ENCODE results near the gene KDM6A. TPM values are rescaled to one million over a fixed set of nuclear protein-coding genes. Genes with fewer than 3 reads are reported as not detected.
"Not testable (repeated sequence)": the region's sequence is repeated elsewhere in the genome, so short reads cannot be mapped to it uniquely, and the experiment has no call there.

The KDM6A gene
- total RNA-seq, 1 donor from 2014 or later, result 38.4 TPM

GRCh38 chrX:44937606-44938005, 64.6 kb downstream of the KDM6A start:
- Mint-ChIP-seq H3K27me3 (ENCODE audit: unreplicated experiment) (peaks cover 9% of the 10 kb centered on the region), H3K4me3 (ENCODE audit: unreplicated experiment) (no peak overlapping the region), H3K27ac (ENCODE audit: unreplicated experiment) (no peak overlapping the region), H3K4me1 (ENCODE audit: unreplicated experiment) (no peaks in the 10 kb centered on the region), H3K36me3 (ENCODE audit: low read depth, unreplicated experiment) (no peaks in the 10 kb centered on the region), H3K9me3 (ENCODE audit: unreplicated experiment) (no peaks in the 10 kb centered on the region)
- DNase-seq (ENCODE audit: low spot score), result no peak
- TF ChIP-seq, protein P1, sequence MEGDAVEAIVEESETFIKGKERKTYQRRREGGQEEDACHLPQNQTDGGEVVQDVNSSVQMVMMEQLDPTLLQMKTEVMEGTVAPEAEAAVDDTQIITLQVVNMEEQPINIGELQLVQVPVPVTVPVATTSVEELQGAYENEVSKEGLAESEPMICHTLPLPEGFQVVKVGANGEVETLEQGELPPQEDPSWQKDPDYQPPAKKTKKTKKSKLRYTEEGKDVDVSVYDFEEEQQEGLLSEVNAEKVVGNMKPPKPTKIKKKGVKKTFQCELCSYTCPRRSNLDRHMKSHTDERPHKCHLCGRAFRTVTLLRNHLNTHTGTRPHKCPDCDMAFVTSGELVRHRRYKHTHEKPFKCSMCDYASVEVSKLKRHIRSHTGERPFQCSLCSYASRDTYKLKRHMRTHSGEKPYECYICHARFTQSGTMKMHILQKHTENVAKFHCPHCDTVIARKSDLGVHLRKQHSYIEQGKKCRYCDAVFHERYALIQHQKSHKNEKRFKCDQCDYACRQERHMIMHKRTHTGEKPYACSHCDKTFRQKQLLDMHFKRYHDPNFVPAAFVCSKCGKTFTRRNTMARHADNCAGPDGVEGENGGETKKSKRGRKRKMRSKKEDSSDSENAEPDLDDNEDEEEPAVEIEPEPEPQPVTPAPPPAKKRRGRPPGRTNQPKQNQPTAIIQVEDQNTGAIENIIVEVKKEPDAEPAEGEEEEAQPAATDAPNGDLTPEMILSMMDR (IDR thresholded peaks at IDR 0.05; ENCODE audit: unreplicated experiment), result no peak

GRCh38 chrX:44938111-44938510, 65.1 kb downstream of the KDM6A start:
- Mint-ChIP-seq H3K27ac (ENCODE audit: unreplicated experiment) (no peak overlapping the region), H3K4me3 (ENCODE audit: unreplicated experiment) (no peak overlapping the region), H3K27me3 (ENCODE audit: unreplicated experiment) (peaks cover 9% of the 10 kb centered on the region), H3K36me3 (ENCODE audit: low read depth, unreplicated experiment) (no peaks in the 10 kb centered on the region), H3K4me1 (ENCODE audit: unreplicated experiment) (no peaks in the 10 kb centered on the region), H3K9me3 (ENCODE audit: unreplicated experiment) (no peaks in the 10 kb centered on the region)
- TF ChIP-seq, protein P1 (IDR thresholded peaks at IDR 0.05; ENCODE audit: unreplicated experiment), result no peak
- no peak for DNase-seq (ENCODE audit: low spot score)

- not testable (repeated sequence) for H3K4me1 Mint-ChIP-seq (ENCODE audit: unreplicated experiment); H3K27ac Mint-ChIP-seq (ENCODE audit: unreplicated experiment); H3K4me3 Mint-ChIP-seq (ENCODE audit: unreplicated experiment); H3K27me3 Mint-ChIP-seq (ENCODE audit: unreplicated experiment); H3K9me3 Mint-ChIP-seq (ENCODE audit: unreplicated experiment); H3K36me3 Mint-ChIP-seq (ENCODE audit: low read depth, unreplicated experiment); DNase-seq (ENCODE audit: low spot score)
Measured at GRCh38 chrX:44940541-44940940, 67.6 kb downstream of the KDM6A start.

- H3K27me3 Mint-ChIP-seq (ENCODE audit: unreplicated experiment), result peaks cover 6% of the 10 kb centered on the region
- H3K9me3 Mint-ChIP-seq (ENCODE audit: unreplicated experiment), result no peaks in the 10 kb centered on the region
- TF ChIP-seq, protein P1 (IDR thresholded peaks at IDR 0.05; ENCODE audit: unreplicated experiment), result no peak
- no peak overlapping the region for H3K4me3 Mint-ChIP-seq (ENCODE audit: unreplicated experiment)
- H3K4me1 Mint-ChIP-seq (ENCODE audit: unreplicated experiment), result no peaks in the 10 kb centered on the region
- DNase-seq (ENCODE audit: low spot score), result no peak
- no peaks in the 10 kb centered on the region for H3K36me3 Mint-ChIP-seq (ENCODE audit: low read depth, unreplicated experiment)
- no peak overlapping the region for H3K27ac Mint-ChIP-seq (ENCODE audit: unreplicated experiment)
Measured at GRCh38 chrX:44943007-44943406, 70.0 kb downstream of the KDM6A start.

DNA sequence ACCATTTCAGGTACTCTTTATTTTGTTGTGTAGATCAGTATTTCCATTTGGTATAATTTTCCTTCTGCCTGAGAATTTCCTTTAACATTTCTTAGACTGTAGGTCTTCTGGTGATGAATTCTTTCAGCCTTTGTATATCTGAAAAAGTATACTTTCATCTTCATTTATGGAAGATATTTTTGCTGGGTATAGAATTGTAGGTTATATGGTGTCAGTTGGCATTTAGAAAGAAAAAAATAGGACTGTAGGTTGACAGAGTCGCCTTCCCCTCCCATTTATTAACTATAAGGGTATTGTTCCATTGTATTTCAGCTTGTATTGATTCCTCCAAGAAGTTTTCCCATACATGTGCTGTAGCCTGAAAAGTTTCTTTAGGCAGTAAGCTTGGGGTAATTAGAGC, 71.9 kb downstream of the KDM6A start:
- H3K9me3 Mint-ChIP-seq (ENCODE audit: unreplicated experiment), result no peaks in the 10 kb centered on the region
- H3K4me3 Mint-ChIP-seq (ENCODE audit: unreplicated experiment), result no peak overlapping the region

More for the DNA sequence above, 71.9 kb downstream of the KDM6A start:
- peaks cover 4% of the 10 kb centered on the region for H3K4me1 Mint-ChIP-seq (ENCODE audit: unreplicated experiment)
- no peak overlapping the region for H3K27ac Mint-ChIP-seq (ENCODE audit: unreplicated experiment)
- H3K36me3 Mint-ChIP-seq (ENCODE audit: low read depth, unreplicated experiment), result no peaks in the 10 kb centered on the region
- no peak for DNase-seq (ENCODE audit: low spot score)
- TF ChIP-seq, protein P1 (IDR thresholded peaks at IDR 0.05; ENCODE audit: unreplicated experiment), result no peak
- H3K27me3 Mint-ChIP-seq (ENCODE audit: unreplicated experiment), result peaks cover 3% of the 10 kb centered on the region

All from endothelial cell (in vitro differentiated cells).